ENCODE data around the gene MOCS3.

MOCS3 gene

DNA sequence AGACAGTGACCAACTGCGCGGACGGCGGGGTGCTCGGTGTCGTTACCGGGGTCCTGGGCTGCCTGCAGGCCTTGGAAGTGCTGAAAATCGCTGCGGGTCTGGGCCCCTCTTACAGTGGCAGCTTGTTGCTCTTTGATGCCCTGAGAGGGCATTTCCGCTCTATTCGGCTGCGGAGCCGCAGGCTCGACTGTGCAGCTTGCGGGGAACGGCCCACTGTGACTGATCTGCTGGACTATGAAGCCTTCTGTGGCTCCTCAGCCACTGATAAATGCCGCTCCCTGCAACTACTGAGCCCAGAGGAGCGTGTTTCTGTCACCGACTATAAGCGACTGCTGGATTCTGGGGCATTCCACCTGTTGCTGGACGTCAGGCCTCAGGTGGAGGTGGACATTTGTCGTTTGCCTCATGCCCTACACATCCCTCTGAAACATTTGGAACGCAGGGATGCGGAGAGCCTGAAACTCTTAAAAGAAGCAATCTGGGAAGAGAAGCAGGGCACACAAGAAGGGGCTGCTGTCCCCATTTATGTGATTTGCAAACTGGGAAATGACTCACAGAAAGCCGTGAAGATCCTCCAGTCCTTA, 1.0 kb downstream of the MOCS3 start:
- TF ChIP-seq, protein P1, sequence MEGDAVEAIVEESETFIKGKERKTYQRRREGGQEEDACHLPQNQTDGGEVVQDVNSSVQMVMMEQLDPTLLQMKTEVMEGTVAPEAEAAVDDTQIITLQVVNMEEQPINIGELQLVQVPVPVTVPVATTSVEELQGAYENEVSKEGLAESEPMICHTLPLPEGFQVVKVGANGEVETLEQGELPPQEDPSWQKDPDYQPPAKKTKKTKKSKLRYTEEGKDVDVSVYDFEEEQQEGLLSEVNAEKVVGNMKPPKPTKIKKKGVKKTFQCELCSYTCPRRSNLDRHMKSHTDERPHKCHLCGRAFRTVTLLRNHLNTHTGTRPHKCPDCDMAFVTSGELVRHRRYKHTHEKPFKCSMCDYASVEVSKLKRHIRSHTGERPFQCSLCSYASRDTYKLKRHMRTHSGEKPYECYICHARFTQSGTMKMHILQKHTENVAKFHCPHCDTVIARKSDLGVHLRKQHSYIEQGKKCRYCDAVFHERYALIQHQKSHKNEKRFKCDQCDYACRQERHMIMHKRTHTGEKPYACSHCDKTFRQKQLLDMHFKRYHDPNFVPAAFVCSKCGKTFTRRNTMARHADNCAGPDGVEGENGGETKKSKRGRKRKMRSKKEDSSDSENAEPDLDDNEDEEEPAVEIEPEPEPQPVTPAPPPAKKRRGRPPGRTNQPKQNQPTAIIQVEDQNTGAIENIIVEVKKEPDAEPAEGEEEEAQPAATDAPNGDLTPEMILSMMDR (IDR thresholded peaks at IDR 0.05): no peak

DNA sequence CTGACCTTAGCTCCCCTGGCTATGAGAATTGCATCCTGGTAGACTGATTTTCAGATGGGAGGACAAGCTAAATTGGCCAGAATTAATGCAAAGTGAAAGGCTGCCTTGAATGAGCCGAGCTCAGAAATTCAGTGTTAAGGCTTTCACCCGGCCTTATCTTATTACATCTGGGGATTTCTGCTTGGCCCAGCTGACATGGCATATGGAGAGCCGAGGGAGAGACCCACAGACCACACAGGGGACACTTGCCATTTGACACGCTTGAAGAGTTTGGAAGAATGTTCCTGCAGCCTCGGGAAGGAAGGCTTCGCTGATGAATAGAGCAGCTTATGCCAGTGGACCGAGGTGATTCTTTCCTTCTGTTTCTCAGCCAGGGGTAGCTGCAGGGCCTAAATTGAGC, 9.0 kb downstream of the MOCS3 start:
- TF ChIP-seq, protein P1 (IDR thresholded peaks at IDR 0.05): no peak

DNA sequence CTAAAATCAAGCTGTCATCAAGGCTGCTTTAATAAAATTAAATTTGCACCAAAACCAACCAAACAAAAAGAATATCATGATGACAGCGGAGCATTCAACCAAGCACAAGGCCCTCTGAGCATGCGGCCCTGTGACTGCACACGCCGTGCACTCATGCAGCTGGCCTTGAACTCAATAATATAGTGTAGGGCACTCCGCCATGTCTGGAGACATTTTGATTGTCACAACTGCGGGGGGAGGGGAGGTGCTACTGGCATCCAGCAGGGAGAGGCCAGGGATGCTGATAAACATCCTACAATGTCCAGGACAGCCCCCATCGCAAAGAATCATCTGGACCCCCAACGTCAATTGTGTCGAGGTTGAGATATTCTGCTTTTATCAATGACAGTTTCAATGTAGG, 9.7 kb downstream of the MOCS3 start:
- TF ChIP-seq, protein P1 (IDR thresholded peaks at IDR 0.05): no peak

DNA sequence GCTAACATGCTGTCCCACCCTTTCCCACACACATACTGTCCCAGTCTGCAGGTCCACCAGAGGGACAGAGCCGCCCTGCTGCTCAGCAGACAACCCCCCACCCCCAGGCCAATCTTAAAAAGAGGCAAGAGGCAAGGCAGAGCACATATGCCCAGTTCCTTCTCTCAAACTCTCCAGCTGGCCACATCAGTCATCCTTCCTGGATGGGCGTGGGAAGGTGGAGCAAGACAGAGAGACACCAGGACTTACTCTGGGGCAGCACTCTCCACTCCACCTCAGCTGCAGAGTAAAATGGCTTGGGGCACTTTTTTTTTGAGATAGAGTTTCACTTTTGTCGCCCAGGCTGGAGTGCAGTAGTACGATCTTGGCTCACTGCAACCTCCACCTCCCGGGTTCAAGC, 10.8 kb downstream of the MOCS3 start:
- TF ChIP-seq, protein P1 (IDR thresholded peaks at IDR 0.05): no peak

DNA sequence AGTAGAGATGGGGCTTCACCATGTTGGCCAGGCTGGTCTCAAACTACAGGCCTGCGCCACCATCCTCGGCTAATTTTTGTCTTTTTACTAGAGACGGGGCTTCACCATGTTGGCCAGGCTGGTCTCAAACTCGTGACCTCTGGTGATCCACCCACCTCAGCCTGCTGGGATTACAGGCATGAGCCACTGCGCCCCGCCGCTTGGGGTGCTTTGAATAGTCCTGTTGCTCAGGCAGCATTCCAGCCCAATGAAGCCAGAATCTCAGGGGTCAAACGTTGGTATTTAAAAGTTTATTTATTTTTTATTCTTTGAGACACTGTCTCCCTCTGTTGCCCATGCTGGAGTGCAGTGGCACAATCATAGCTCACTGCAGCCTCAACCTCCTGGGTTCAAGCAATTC, 11.3 kb downstream of the MOCS3 start:
- TF ChIP-seq, protein P1 (IDR thresholded peaks at IDR 0.05): no peak

DNA sequence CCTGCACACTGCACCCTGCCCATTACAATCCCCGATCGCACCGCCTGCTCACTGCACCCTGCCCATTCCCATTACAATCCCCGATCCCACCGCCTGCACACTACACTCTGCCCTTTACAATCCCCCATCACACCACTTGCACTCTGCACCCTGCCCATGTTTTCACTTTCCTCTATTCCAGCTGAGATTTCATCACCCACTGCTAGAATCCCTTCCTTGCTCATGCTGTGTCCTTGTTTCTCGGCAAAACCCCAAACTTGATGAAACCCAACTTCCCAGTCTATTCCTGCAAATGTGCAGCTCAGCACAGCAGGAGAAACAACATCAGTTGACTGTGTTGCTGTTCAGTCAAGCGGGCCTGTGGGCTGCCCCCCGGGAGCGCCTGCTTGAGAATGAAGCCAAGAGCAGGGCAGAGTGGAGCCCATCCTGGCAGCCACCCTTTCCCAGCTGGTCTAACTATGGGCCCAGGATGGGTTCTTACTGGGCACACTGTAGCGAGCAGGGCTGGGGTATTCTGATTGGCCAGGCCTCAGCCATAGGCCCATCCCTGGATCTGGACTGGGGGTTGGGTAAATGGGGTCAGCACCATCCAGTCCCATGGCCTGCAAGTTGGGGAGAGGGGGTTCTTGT, 17.2 kb downstream of the MOCS3 start:
- TF ChIP-seq, protein P1 (IDR thresholded peaks at IDR 0.05): no peak

DNA sequence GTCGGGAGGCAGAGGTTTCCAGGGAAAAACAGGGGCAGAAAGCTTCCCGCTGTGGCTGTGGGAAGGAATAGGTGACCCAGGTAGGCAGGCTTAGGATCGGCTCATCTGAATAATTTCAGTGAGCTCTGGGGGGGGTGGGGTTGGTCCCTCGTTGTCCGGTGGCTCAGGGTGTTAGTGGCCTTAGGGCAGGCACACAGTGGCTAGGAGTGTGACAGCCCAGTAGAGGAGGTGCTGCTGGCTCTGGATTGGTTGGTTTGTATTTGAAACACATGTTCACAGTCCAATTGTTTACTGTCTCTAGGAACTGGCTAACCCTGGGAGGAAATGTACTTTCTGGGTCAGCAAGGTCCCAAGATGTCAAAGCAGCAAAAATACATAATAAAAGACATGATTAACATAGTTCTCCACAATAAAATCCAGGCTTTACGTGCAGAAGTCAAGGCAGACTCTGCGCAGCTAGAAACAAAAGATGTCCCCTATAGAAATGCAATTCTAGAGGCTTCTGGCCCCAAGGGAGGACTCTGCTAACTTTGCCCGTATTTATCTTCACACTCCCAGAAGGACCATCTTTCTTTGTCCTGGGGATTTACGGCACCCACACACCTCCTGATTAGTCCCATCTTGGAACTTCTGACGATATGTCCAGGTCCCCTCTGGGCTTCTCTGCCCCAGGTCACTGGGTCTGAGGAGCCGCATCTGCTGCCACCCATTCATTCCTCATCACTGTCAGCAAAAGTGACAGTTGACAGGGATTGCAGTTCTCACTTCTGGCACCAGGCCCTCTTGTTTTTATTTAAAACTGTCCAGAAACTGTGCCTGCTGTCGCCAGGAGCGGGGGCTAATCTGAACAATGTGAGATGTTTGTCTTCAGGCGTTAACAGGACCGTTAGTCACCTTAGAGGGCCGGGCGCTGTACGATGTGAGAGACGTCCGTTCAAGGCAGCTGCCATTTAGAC, 18.7 kb downstream of the MOCS3 start:
- TF ChIP-seq, protein P1 (IDR thresholded peaks at IDR 0.05): no peak

All from LNCAP (cell line).